Forelimb muscle (tissue), 1 donor: ENCODE measurements around the gene BMAL2. TPM values are rescaled to one million over a fixed set of nuclear protein-coding genes. Genes with fewer than 3 reads are reported as not detected.

Source experiments
- DNase-seq: peaks from one replicate; pipeline ENCODE4 v3.0.0-alpha.2; 2013; ENCODE audit warnings: low read depth
- polyA plus RNA-seq: library from polyadenylated mRNA; unstranded; fragments of 120-200 nt; gene quantifications from one replicate; pipeline ENCODE4 v1.2.1, GENCODE V29; 2013; ENCODE audit not compliant: insufficient read length

BMAL2 gene
- polyA plus RNA-seq, 1 donor, result 1.4 TPM

- no peak for DNase-seq
Observed at GRCh38 chr12:27355979-27356378, 23.3 kb downstream of the BMAL2 start.

- no peak for DNase-seq
Observed at GRCh38 chr12:27359578-27360340, 27.1 kb downstream of the BMAL2 start.

GRCh38 chr12:27361372-27361771 lies 28.7 kb downstream of the BMAL2 start:
- DNase-seq, result no peak

- DNase-seq, result no peak
Observed at GRCh38 chr12:27366621-27367020, 34.0 kb downstream of the BMAL2 start.

- no peak for DNase-seq
Observed at GRCh38 chr12:27367078-27367477, 34.4 kb downstream of the BMAL2 start.

GRCh38 chr12:27382171-27382795 lies 49.6 kb downstream of the BMAL2 start:
- DNase-seq, result no peak

Other genes starting within 250 kb of the BMAL2 start
- 26.9 TPM for gene STK38L, start 88.5 kb upstream of the BMAL2 start, polyA plus RNA-seq
- not detected for gene SMCO2, start 113.9 kb downstream of the BMAL2 start, polyA plus RNA-seq
- gene PPFIBP1, start 191.4 kb downstream of the BMAL2 start, polyA plus RNA-seq, result 28.1 TPM